EH (cell line): ENCODE measurements around the gene SEC24D.
A peak's percentile ranks its signal among the peaks of the same experiment; 100 is the strongest.

Experiments
- DNase-seq: peaks from one replicate; pipeline ENCODE4 v3.0.0-alpha.2; 2015; ENCODE audit warnings: low read depth

The SEC24D gene

DNA sequence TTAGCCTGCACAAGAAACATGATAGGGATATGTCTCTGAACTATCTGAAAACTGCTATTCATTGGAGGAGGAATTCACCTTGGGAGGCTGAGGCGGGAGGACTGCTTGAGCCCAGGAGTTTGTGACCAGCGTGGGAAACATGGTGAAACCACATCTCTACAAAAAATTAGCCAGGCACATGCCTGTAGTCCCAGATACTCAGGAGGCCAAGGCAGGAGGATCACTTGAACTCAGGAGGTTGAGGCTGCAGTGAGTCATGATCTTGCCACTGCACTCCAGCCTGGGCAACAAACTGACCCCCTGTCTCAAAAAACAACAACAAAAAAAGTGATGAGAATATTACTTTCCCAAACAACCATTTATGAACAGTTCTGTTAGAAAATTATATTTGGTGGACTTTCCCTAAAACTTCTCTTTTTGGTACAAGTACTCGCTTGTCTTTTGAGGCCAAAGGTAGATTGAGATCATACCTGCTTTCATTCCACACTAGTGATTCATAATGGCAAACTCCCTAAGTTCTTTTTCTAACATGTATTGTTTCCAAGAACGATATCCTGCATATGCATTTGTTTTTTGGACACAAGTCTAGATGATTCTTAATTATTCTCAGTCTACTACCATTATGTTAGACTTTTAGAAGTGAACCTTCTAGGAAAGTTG lies 117.3 kb downstream of the SEC24D start:
- no peak for DNase-seq

DNA sequence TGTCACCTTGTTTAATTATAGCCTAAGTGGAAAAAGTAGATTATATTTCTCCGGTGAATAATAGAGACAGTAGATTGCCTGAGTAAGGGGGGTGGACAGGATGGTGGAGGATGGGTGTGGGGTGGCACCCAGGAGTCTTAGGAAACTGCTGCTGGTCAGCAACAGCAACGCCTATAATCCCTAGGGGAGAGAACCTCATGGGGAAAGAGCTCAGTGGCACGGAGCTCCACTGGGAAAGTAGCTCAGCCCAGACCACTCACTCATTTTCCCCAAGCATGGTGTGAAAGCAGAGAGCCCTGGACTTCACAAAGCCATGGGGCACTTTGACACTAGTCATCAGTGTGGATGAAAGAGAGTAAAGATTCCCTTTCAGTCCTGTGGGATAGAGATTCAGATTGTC lies 119.6 kb downstream of the SEC24D start:
- no peak for DNase-seq

DNA sequence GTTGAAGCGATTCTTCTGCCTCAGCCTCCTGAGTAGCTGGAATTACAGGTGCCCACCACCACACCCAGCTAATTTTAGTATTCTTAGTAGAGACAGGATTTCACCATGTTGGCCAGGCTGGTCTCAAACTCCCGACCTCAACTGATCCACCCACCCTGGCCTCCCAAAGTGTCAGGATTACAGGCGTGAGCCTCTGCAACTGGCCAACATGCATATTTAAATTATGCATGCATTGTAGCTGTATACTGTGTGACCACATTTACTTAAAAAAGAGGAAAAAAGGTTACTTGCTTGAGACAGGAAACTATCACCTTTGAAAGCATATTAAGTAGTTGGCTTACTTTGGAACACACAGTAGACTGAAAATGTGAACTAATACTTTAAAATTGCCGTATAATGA lies 121.2 kb downstream of the SEC24D start:
- DNase-seq, result no peak

DNA sequence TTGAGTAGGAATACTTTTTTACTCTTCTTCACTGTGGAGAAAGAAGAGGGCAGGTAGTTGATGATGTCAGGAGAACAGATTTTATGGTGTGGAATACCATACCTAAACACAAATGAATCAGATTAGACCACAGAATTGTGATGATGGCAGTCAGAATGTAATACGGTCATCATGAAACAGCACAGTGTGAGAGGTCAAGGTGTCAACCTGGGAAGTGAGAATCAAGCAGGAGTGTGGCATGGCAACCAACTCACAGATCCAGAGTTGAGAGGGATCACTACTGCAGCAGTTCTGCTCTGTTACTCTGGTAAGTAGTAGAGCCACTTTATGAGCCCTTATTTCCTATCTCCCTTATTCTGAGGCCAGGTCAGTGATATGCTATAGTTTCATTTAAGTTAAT lies 123.1 kb downstream of the SEC24D start:
- DNase-seq, result peak; percentile 50

DNA sequence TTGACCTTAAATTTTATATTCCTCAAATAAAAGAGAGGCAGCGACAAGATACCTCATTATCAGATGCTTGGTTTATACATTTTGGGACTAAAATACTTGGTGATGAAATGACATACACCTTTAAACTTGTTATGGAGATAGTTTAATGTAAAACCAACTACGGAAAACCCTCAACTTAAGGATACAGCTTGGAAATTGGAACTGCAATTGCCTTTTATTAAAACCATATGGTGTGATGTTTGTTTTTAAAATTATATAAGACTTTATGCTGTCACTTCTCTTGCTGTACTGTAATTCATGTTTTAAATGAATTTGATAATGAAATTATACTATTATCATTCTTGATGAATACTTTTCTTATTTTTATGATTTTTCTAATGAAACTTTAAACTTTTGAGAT lies 124.9 kb downstream of the SEC24D start:
- DNase-seq, result no peak

DNA sequence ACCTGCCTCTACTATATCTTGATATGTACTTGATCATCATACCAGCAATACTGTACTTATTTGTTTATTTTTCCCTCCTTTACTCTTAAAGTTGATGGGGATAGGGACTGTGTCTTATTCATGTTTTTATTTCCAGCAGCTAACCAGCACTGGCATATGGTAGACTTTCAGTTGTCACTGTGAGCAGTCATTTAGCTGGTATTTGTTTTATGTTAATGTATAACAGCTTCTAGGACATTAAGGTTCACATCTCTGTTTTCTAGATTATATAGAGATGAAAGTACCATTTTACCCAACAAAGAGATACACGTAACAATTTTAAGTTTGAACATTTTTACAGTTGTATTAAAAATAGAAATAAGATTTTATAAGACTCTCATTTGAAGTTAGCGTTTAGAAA lies 132.8 kb downstream of the SEC24D start:
- DNase-seq, result no peak

DNA sequence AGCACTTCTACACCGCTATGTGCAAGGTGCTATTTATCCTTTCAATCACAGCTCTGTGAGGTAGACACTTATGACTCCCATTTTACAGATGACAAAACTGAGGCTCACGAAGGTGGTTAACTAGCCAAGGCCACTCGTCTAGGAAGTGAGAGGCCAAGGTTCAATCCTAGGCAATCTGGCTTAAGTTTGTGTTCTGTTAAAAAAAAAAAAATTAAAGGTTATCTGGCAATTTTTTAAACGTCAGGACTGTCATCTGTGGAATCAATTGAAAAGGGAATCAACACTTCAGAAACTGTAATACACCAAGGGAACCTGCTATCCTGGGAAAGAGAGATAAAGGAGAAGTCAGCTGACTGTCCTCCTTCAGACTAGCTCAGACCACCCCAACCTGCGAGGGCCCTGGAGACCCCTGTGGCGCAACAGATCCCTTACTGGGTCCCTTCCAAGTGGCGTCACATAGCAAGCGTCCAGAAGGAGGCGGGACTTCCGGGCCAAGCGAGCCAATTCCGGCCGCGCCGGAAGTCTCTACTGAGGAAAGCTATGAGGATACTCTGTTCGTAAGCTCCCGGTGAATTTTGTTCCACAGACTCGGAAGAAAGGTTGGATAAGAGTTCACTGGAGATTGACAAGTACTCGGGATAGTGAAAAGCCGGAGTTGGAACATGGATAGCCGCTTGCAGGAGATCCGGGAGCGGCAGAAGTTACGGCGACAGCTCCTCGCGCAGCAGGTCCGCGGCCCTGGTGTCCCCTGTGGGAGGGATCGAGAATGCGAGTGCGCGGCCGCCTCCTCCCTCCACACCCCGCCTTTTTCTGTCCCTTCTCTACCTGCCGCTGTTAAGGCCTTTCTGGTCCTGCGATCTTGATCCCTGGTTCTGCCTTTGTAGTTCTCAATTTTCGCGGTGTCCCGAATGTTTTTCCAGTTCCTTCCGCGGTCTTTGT lies 150.8 kb downstream of the SEC24D start, which contains the start of gene METTL14:
TSS of gene METTL14 (plus strand) at position 520 of the 939 bp plus-strand sequence. CDS start at position 663, 143 bp downstream.
- peak; percentile 90 for DNase-seq

DNA sequence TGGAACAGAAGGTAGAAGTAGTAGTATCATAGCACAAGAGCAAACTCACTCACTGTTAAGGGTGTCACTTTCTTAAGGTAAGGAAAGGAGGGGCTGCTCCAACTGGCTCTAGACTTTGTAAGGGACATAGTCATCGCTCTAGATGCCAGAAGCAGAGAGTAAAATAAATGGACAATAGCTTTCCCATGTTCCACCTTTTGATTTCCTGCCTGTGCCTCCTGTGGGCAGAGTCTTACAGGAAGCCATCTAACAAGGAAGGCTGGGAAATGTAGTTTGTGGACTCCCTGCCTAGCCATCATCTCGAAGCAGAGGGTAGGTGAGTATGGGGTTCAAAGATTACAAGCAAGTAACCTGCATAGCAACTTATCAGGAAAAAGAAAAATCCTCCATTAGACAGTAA lies 152.4 kb downstream of the SEC24D start:
- DNase-seq, result peak; percentile 24

DNA sequence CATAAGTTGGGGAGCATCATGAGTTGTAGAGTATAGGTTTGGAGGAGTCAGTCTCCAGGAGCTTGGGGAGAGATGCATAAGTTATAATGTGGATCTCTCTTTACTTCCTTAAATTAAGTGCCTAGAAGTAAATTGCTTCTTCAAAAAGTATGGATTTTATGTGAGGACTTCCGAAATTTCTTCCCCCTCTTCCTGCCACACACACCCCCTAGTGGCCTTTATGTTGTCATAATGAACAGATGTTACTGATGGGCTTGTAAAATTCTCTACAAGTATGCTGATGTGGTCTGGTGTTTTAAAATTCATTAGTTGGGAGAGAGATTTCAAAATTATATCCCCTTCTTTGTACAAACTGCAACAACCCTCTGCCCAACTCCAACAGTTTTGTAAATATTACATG lies 153.0 kb downstream of the SEC24D start:
- peak; percentile 55 for DNase-seq

DNA sequence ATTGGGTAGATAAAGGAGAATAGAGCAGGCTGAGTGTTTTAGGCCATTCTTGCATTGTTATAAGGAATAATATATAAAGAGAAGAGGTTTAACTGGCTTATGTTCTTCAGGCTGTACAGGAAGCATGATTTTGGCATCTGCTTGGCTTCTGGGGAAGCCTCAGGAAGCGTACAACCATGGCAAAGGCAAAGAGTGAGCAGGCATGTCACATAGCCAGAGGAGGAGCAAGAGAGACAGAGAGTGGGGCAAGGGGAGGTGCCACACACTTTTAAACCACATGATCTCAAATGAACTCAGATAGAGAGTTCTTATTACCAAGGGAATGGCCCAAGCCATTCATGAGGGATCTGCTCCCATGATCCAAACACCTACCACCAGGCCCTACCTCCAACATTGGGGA lies 155.1 kb downstream of the SEC24D start:
- no peak for DNase-seq

DNA sequence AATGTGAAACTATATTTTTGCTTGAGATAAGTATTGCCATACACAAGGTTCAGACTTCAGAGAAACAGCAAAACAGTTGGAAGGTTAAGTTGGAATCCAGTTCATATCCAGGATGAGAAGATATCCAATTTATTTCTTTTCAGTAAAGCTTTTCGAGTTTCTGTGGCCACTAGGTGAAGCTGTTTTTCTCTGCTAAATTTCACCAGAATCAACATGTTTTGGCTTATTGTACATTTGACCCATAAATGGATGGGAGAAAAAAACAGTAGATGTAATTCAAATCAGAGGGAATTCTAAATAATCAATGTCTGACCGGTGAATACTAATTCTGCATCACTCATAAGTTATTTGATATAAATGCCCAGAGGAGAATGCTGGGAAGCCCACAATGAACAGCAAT lies 159.8 kb downstream of the SEC24D start:
- DNase-seq, result no peak
